GM19372 (cell line): Measurements from ENCODE around the gene COX17.

Experiments
- ATAC-seq: cut with Tn5 transposase; IDR thresholded peaks from one replicate; pipeline ENCODE4 v1.9.1; 2021; ENCODE audit warnings: mild to moderate bottlenecking, low read depth, moderate library complexity; ENCODE audit not compliant: unreplicated experiment

COX17 gene

GRCh38 chr3:119675188-119675874, 1.9 kb downstream of the COX17 start:
- no peak for ATAC-seq

GRCh38 chr3:119673875-119674274, 3.3 kb downstream of the COX17 start:
- ATAC-seq, result no peak

GRCh38 chr3:119672776-119673175, 4.4 kb downstream of the COX17 start:
- ATAC-seq, result no peak

- ATAC-seq, result no peak
These were observed 7.2 kb downstream of the COX17 start for GRCh38 chr3:119669906-119670570.

- no peak for ATAC-seq
These were observed 11.1 kb downstream of the COX17 start for GRCh38 chr3:119665954-119666559.

- ATAC-seq, result no peak
These were observed 12.3 kb downstream of the COX17 start for GRCh38 chr3:119664850-119665379.

- no peak for ATAC-seq
These were observed 12.8 kb downstream of the COX17 start for GRCh38 chr3:119664370-119664769.

- ATAC-seq, result no peak
These were observed 13.3 kb downstream of the COX17 start for GRCh38 chr3:119663885-119664284.

GRCh38 chr3:119662604-119663373, 14.4 kb downstream of the COX17 start:
- ATAC-seq, result no peak

- ATAC-seq, result no peak
These were observed 16.4 kb downstream of the COX17 start, which contains the start of gene POPDC2 for GRCh38 chr3:119660474-119661440. Gene POPDC2 (minus strand): TSS chr3:119660589. CDS start chr3:119660423, 166 bp downstream.

- no peak for ATAC-seq
These were observed 17.5 kb downstream of the COX17 start for GRCh38 chr3:119659606-119660291.

- ATAC-seq, result no peak
These were observed 18.2 kb downstream of the COX17 start for GRCh38 chr3:119658994-119659393.

- ATAC-seq, result no peak
These were observed 19.1 kb downstream of the COX17 start for GRCh38 chr3:119657887-119658702.

- ATAC-seq, result no peak
These were observed 23.3 kb downstream of the COX17 start for GRCh38 chr3:119653876-119654275.

- ATAC-seq, result no peak
These were observed 24.7 kb downstream of the COX17 start for GRCh38 chr3:119652306-119653033.

GRCh38 chr3:119649761-119650160, 27.4 kb downstream of the COX17 start:
- no peak for ATAC-seq

- no peak for ATAC-seq
These were observed 29.2 kb downstream of the COX17 start for GRCh38 chr3:119647843-119648575.
